K562 (cell line): Measurements from ENCODE around the gene CSRP2. TPM values are rescaled to one million over a fixed set of nuclear protein-coding genes. Genes with fewer than 3 reads are reported as not detected.

Source experiments
- ATAC-seq: fragments of 200-7000 bp; cut with Tn5 transposase; 3 replicates; pipeline ENCODE4 v1.9.1; 2020; ENCODE audit warnings: moderate library complexity
- BruUV-seq: library from RNA; stranded (reverse); fragments of 400-500 nt; replicated peaks from 2 replicates; lab custom pipeline; 2021; lab: Mats Ljungman, UMichigan
- CTCF ChIA-PET: fragments of 300-600 bp; formaldehyde crosslinking; extraction: SDS; loops from one replicate; lab custom pipeline; 2021; ENCODE audit warnings: low intra/inter-chr PET ratio; lab: Yijun Ruan, JAX
- POLR2A ChIA-PET: fragments of 300-600, 350-650 bp; sonication (Branson Sonifier 250); formaldehyde crosslinking; extraction: SDS; loops from one replicate; lab custom pipeline; 2021; ENCODE audit warnings: antibody characterized with exemption, inconsistent platforms; lab: Yijun Ruan, JAX
- DNase-seq, 4 experiments: peaks; one replicate each; pipeline versions ENCODE4 v3.0.0 to v3.0.0-alpha.2; 2011 to 2018; ENCODE audit warnings: low spot score in 3 of 4, mixed read lengths in 3 of 4; ENCODE audit errors: extremely low read depth in 1 of 4
- FAIRE-seq: peaks from 2 replicates; lab custom pipeline; 2011; peaks lifted over from hg19 to GRCh38; lab: Jason Lieb, UNC
- H2AFZ ChIP-seq: 2 replicates; pipeline ENCODE4 v1.6.0; 2011; ENCODE audit warnings: low read depth, low read length, control low read depth, inconsistent platforms
- H3K27ac ChIP-seq: fragments of 200-600 bp; 3 replicates; pipeline ENCODE4 v1.8.0; 2011; ENCODE audit warnings: low read depth, mild to moderate bottlenecking, control low read depth, inconsistent platforms, low read length, moderate library complexity, mixed read lengths; ENCODE audit errors: extremely low read depth
- H3K27me3 ChIP-seq, 2 experiments: fragments of 300-600 bp in 1 of 2; 2 replicates in 1 of 2; 3 replicates in 1 of 2; pipeline versions ENCODE4 v1.6.0 to v1.8.0; 2011; ENCODE audit warnings: inconsistent platforms in 2 of 2, low read length in 2 of 2, mild to moderate bottlenecking in 1 of 2, mixed read lengths in 1 of 2, moderate library complexity in 1 of 2; ENCODE audit not compliant: control insufficient read depth in 2 of 2, insufficient read depth in 2 of 2
- H3K36me3 ChIP-seq: fragments of 300-600 bp; 3 replicates; pipeline ENCODE4 v1.8.0; 2011; ENCODE audit warnings: mild to moderate bottlenecking, low read length, inconsistent platforms; ENCODE audit not compliant: control insufficient read depth, insufficient read depth
- H3K4me1 ChIP-seq, 2 experiments: fragments of 200-600 bp in 1 of 2; replicated peaks in 1 of 2; 2 replicates in 1 of 2; 3 replicates in 1 of 2; pipeline versions ENCODE4 v1.5.1 to v1.8.0; 2011; ENCODE audit warnings: inconsistent platforms in 2 of 2, low read length in 2 of 2, mild to moderate bottlenecking in 1 of 2, mixed read lengths in 1 of 2, moderate library complexity in 1 of 2; ENCODE audit not compliant: control insufficient read depth in 2 of 2, insufficient read depth in 2 of 2
- H3K4me2 ChIP-seq: 2 replicates; pipeline ENCODE4 v1.6.1; 2011; ENCODE audit warnings: low read length, control low read depth, inconsistent platforms, mixed read lengths; ENCODE audit not compliant: insufficient read depth
- H3K4me3 ChIP-seq: fragments of 200-600 bp; sonication (generic), shearing (Covaris generic); 2 replicates; pipeline ENCODE4 v1.5.1; 2016; ENCODE audit warnings: control low read depth, inconsistent platforms
- H3K79me2 ChIP-seq: fragments of 200-600 bp; 3 replicates; pipeline ENCODE4 v1.8.0; 2011; ENCODE audit warnings: low read length, inconsistent platforms; ENCODE audit not compliant: control insufficient read depth, insufficient read depth
- H3K9ac ChIP-seq, 2 experiments: 2 replicates each; pipeline versions ENCODE4 v1.6.0 to v1.6.1; 2011; ENCODE audit warnings: low read depth in 2 of 2, low read length in 2 of 2, control low read depth in 1 of 2, inconsistent platforms in 1 of 2, mild to moderate bottlenecking in 1 of 2, mixed read lengths in 1 of 2; ENCODE audit not compliant: insufficient read depth in 1 of 2
- H3K9me1 ChIP-seq: one replicate; pipeline ENCODE4 v1.6.0; 2011; ENCODE audit warnings: inconsistent platforms, mild to moderate bottlenecking, low read length, moderate library complexity; ENCODE audit not compliant: control insufficient read depth, insufficient read depth
- H3K9me3 ChIP-seq: replicated peaks from 2 replicates; pipeline ENCODE4 v1.5.1; 2011; ENCODE audit warnings: low read depth, low read length, inconsistent platforms; ENCODE audit not compliant: control insufficient read depth, insufficient read depth
- H4K20me1 ChIP-seq: replicated peaks from 2 replicates; pipeline ENCODE4 v1.6.1; 2011; ENCODE audit warnings: low read length, inconsistent platforms, mixed read lengths; ENCODE audit not compliant: control insufficient read depth, insufficient read depth
- BCOR ChIP-seq: fragments of 450-650 bp; IDR thresholded peaks from 2 replicates; pipeline ENCODE4 v1.6.1; 2016
- ERF ChIP-seq: fragments of 450-650 bp; formaldehyde crosslinking; IDR thresholded peaks from 2 replicates; pipeline ENCODE4 v1.4.0; 2020; ENCODE audit warnings: mild to moderate bottlenecking, mixed read lengths
- MBD2 ChIP-seq: sonication (generic); IDR thresholded peaks from 2 replicates; pipeline ENCODE4 v1.6.1; 2016; ENCODE audit warnings: low read depth, borderline replicate concordance
- RBM34 ChIP-seq: fragments of 200-400 bp; formaldehyde crosslinking; IDR thresholded peaks from 2 replicates; pipeline ENCODE4 v1.6.1; 2018; ENCODE audit warnings: low read length, borderline replicate concordance; ENCODE audit not compliant: insufficient read depth
- RFX7 ChIP-seq: fragments of 250-450 bp; sonication (Bioruptor Pico); IDR thresholded peaks from 2 replicates; pipeline ENCODE4 v1.5.1; 2021; ENCODE audit warnings: mild to moderate bottlenecking
- SMARCE1 ChIP-seq: fragments of 450-650 bp; IDR thresholded peaks from 2 replicates; pipeline ENCODE4 v1.7.1; 2016; ENCODE audit warnings: mild to moderate bottlenecking
- ZNF224 ChIP-seq: sonication (generic); formaldehyde crosslinking; IDR thresholded peaks from 2 replicates; pipeline ENCODE4 v1.8.0; 2022; ENCODE audit warnings: mild to moderate bottlenecking, missing genetic modification reagents
- WGBS: fragments of 100-300 bp; shearing (Covaris generic); methylation state at CpG from one replicate; pipeline ENCODE4 v1.1.6; 2016; ENCODE audit warnings: low coverage, mixed read lengths; ENCODE audit not compliant: insufficient coverage; ENCODE audit errors: missing lambda C conversion rate; 5-methylcytosine and 5-hydroxymethylcytosine counted together
- in situ Hi-C: fragments of 300-500 bp; cut with MboI; formaldehyde crosslinking; loops from 4 replicates; pipeline ENCODE4 v1.15.0; 2018; ENCODE audit warnings: inconsistent platforms, mixed read lengths
- intact Hi-C: fragments of 100-400 bp; cut with micrococcal nuclease; formaldehyde crosslinking; loops from 2 replicates; pipeline ENCODE4 v1.14.2; 2022
- polyA plus RNA-seq, 8 experiments: library from polyadenylated mRNA; depleted of rRNA in 4 of 8; stranded (reverse) in 5 of 8; unstranded in 3 of 8; fragments of >200 nt; fragmentation: Nextera tagmentation in 2 of 8; fragmentation: Illumina TruSeq in 1 of 8; extraction: Ambion mirVana in 2 of 8; extraction: Trizol in 1 of 8; gene quantifications; 2 replicates each; pipeline versions ENCODE4 v1.2.1 to v1.2.3, GENCODE V29; 2011 to 2014; ENCODE audit warnings: inconsistent platforms in 1 of 8, missing spikeins in 1 of 8
- total RNA-seq, 7 experiments: library from RNA; depleted of rRNA in 6 of 7; stranded (reverse); fragments of >200 nt in 6 of 7; fragmentation: Illumina TruSeq in 2 of 7; extraction: Trizol in 2 of 7; gene quantifications; 2 replicates each; pipeline versions ENCODE4 v1.2.1 to v1.2.3, GENCODE V29; 2011 to 2021; ENCODE audit warnings: low replicate concordance in 1 of 7

CSRP2 gene
- total and polyA plus RNA-seq, 9 of the 15 experiments (the other 6 are each of a cell fraction or from before 2014, with no cell fraction given), result 0.32 to 6.2 (median 2.3) TPM

- ATAC-seq, result no peak
- POLR2A ChIA-PET, result no interaction called here
- Histone ChIP-seq H3K27me3 (peaks cover 3 to 11% of the 10 kb centered on the region in 2 experiments; a peak in 3 of 5 replicates), H3K27ac (no peak overlapping the region), H3K9ac (no peak overlapping the region), H2AFZ (no peak overlapping the region), H3K4me1 (no peaks in the 10 kb centered on the region), H4K20me1 (no peaks in the 10 kb centered on the region), H3K4me3 (no peak overlapping the region), H3K36me3 (no peaks in the 10 kb centered on the region), H3K4me2 (no peak overlapping the region), H3K9me3 (no peaks in the 10 kb centered on the region), H3K79me2 (no peaks in the 10 kb centered on the region), H3K9me1 (no peaks in the 10 kb centered on the region)
- CTCF ChIA-PET, result no interaction called here
- no peak for DNase-seq
- TF ChIP-seq ZNF224 (no peak), SMARCE1 (no peak), RFX7 (CRISPR knock-in tag) (no peak), ERF (CRISPR knock-in tag) (no peak), RBM34 (no peak), MBD2 (no peak), BCOR (no peak)
- WGBS, result 0% methylated on average over 6 of the region's 6 CpGs
- no peak for FAIRE-seq
- intact Hi-C loops, result no loop called here
- no TSS peak for BruUV-seq
- in situ Hi-C loops, result no loop called here
These were observed 36.7 kb upstream of the CSRP2 start for GRCh38 chr12:76915361-76916169.
